H9 (cell line): ENCODE results near the gene DMRTA1. TPM values are rescaled to one million over a fixed set of nuclear protein-coding genes. Genes with fewer than 3 reads are reported as not detected.
"Not testable (repeated sequence)": the region's sequence is repeated elsewhere in the genome, so short reads cannot be mapped to it uniquely, and the experiment has no call there.

Experiments used
- DNase-seq: peaks from one replicate; pipeline ENCODE4 v3.0.0-alpha.2; 2017
- H2AFZ ChIP-seq: one replicate; pipeline ENCODE4 v1.6.1; 2013; ENCODE audit warnings: mild to moderate bottlenecking, low read length, control low read depth, moderate library complexity
- H2AK5ac ChIP-seq: 2 replicates; pipeline ENCODE4 v1.6.1; 2013; ENCODE audit warnings: low read length, control low read depth, mixed read lengths; ENCODE audit not compliant: insufficient read length
- H2BK120ac ChIP-seq: one replicate; pipeline ENCODE4 v1.6.1; 2013; ENCODE audit warnings: low read depth, mild to moderate bottlenecking, low read length, control low read depth, inconsistent platforms; ENCODE audit not compliant: poor library complexity, severe bottlenecking
- H2BK12ac ChIP-seq: 2 replicates; pipeline ENCODE4 v1.6.1; 2013; ENCODE audit warnings: low read length, control low read depth, mixed read lengths, low read depth; ENCODE audit not compliant: insufficient read length
- H2BK15ac ChIP-seq: 2 replicates; pipeline ENCODE4 v1.6.1; 2013; ENCODE audit warnings: low read depth, low read length, control low read depth
- H2BK20ac ChIP-seq: one replicate; pipeline ENCODE4 v1.6.1; 2013; ENCODE audit warnings: low read depth, mild to moderate bottlenecking, low read length, control low read depth, inconsistent platforms; ENCODE audit not compliant: poor library complexity, severe bottlenecking
- H2BK5ac ChIP-seq: 2 replicates; pipeline ENCODE4 v1.6.1; 2013; ENCODE audit warnings: low read length, control low read depth, mixed read lengths; ENCODE audit not compliant: insufficient read length
- H3K14ac ChIP-seq: 2 replicates; pipeline ENCODE4 v1.6.1; 2013; ENCODE audit warnings: low read length, control low read depth; ENCODE audit not compliant: insufficient read depth
- H3K18ac ChIP-seq: 2 replicates; pipeline ENCODE4 v1.6.1; 2013; ENCODE audit warnings: low read depth, mild to moderate bottlenecking, mixed read lengths, low read length, control low read depth; ENCODE audit not compliant: insufficient read length
- H3K23ac ChIP-seq: 2 replicates; pipeline ENCODE4 v1.6.1; 2013; ENCODE audit warnings: low read length, control low read depth, mixed read lengths, low read depth; ENCODE audit not compliant: insufficient read length
- H3K23me2 ChIP-seq: 2 replicates; pipeline ENCODE4 v1.6.1; 2013; ENCODE audit warnings: low read depth, mild to moderate bottlenecking, mixed read lengths, low read length, control low read depth; ENCODE audit not compliant: insufficient read length, poor library complexity, severe bottlenecking
- H3K27ac ChIP-seq: 2 replicates; pipeline ENCODE4 v1.5.1; 2013; ENCODE audit warnings: low read length, control low read depth, mixed read lengths, low read depth; ENCODE audit not compliant: insufficient read length
- H3K27me3 ChIP-seq: 2 replicates; pipeline ENCODE4 v1.6.1; 2013; ENCODE audit warnings: low read length, control low read depth, inconsistent platforms; ENCODE audit not compliant: insufficient read depth
- H3K4ac ChIP-seq: 2 replicates; pipeline ENCODE4 v1.6.1; 2013; ENCODE audit warnings: low read depth, mild to moderate bottlenecking, control low read depth, inconsistent platforms, low read length, moderate library complexity
- H3K4me1 ChIP-seq: 2 replicates; pipeline ENCODE4 v1.6.1; 2013; ENCODE audit warnings: low read length, control low read depth, inconsistent platforms; ENCODE audit not compliant: insufficient read depth
- H3K4me2 ChIP-seq: 2 replicates; pipeline ENCODE4 v1.6.1; 2013; ENCODE audit warnings: low read length, control low read depth, mixed read lengths; ENCODE audit not compliant: insufficient read length, insufficient read depth
- H3K56ac ChIP-seq: 2 replicates; pipeline ENCODE4 v1.6.1; 2013; ENCODE audit warnings: low read depth, mild to moderate bottlenecking, mixed read lengths, low read length, control low read depth; ENCODE audit not compliant: insufficient read length
- H3K79me1 ChIP-seq: 2 replicates; pipeline ENCODE4 v1.6.1; 2013; ENCODE audit warnings: low read depth, mild to moderate bottlenecking, moderate library complexity, low read length, control low read depth, inconsistent platforms; ENCODE audit not compliant: insufficient read depth, poor library complexity, severe bottlenecking
- H3K79me2 ChIP-seq: 2 replicates; pipeline ENCODE4 v1.6.1; 2013; ENCODE audit warnings: low read length, control low read depth, inconsistent platforms; ENCODE audit not compliant: insufficient read depth
- H3K9ac ChIP-seq: 2 replicates; pipeline ENCODE4 v1.6.1; 2013; ENCODE audit warnings: low read length, control low read depth, mixed read lengths; ENCODE audit not compliant: insufficient read length; ENCODE audit errors: extremely low read depth
- H3K9me3 ChIP-seq: one replicate; pipeline ENCODE4 v1.6.1; 2013; ENCODE audit warnings: low read depth, low read length, inconsistent platforms; ENCODE audit not compliant: control insufficient read depth
- H3T11ph ChIP-seq: one replicate; pipeline ENCODE4 v1.6.1; 2013; ENCODE audit warnings: mild to moderate bottlenecking, low read length, control low read depth, inconsistent platforms
- H4K20me1 ChIP-seq: one replicate; pipeline ENCODE4 v1.6.1; 2013; ENCODE audit not compliant: control insufficient read depth, insufficient read length, insufficient read depth
- H4K5ac ChIP-seq: 2 replicates; pipeline ENCODE4 v1.6.1; 2013; ENCODE audit warnings: low read depth, mild to moderate bottlenecking, mixed read lengths, low read length, control low read depth; ENCODE audit not compliant: insufficient read length
- H4K8ac ChIP-seq: replicated peaks from 2 replicates; pipeline ENCODE4 v1.6.1; 2013; ENCODE audit warnings: low read length, control low read depth, mixed read lengths, low read depth; ENCODE audit not compliant: insufficient read length
- H4K91ac ChIP-seq: 2 replicates; pipeline ENCODE4 v1.6.1; 2013; ENCODE audit warnings: low read depth, mild to moderate bottlenecking, moderate library complexity, mixed read lengths, low read length, control low read depth; ENCODE audit not compliant: insufficient read length
- H3K27ac Mint-ChIP-seq, 3 experiments: 2 replicates in 2 of 3; 3 replicates in 1 of 3; pipeline ENCODE4 v1.8.0; 2020 to 2021; ENCODE audit warnings: mixed read lengths in 3 of 3, mild to moderate bottlenecking in 1 of 3, moderate library complexity in 1 of 3
- H3K27me3 Mint-ChIP-seq: 2 replicates; pipeline ENCODE4 v1.8.0; 2021; ENCODE audit warnings: low read depth, mild to moderate bottlenecking, moderate library complexity, mixed read lengths
- H3K36me3 Mint-ChIP-seq, 3 experiments: 2 replicates in 2 of 3; 3 replicates in 1 of 3; pipeline ENCODE4 v1.8.0; 2020 to 2021; ENCODE audit warnings: low read depth in 3 of 3, mixed read lengths in 3 of 3; ENCODE audit not compliant: insufficient read depth in 1 of 3
- H3K4me1 Mint-ChIP-seq, 2 experiments: 2 replicates each; pipeline ENCODE4 v1.8.0; 2020; ENCODE audit warnings: mixed read lengths in 2 of 2
- H3K4me3 Mint-ChIP-seq, 2 experiments: 2 replicates in 1 of 2; 3 replicates in 1 of 2; pipeline ENCODE4 v1.8.0; 2020 to 2021; ENCODE audit warnings: mild to moderate bottlenecking in 2 of 2, mixed read lengths in 2 of 2, moderate library complexity in 1 of 2
- H3K9me3 Mint-ChIP-seq, 2 experiments: 2 replicates in 1 of 2; 3 replicates in 1 of 2; pipeline ENCODE4 v1.8.0; 2020; ENCODE audit warnings: mild to moderate bottlenecking in 2 of 2, mixed read lengths in 2 of 2, moderate library complexity in 1 of 2
- CTCF ChIP-seq: fragments of 200-600 bp; sonication (generic); conservative IDR thresholded peaks from 3 replicates; pipeline ENCODE4 v1.8.0; 2021; ENCODE audit warnings: antibody characterized with exemption, mild to moderate bottlenecking
- WGBS: extraction: QIAGEN DNeasy Blood & Tissue Kit; methylation state at CpG from one replicate; pipeline ENCODE4 v1.1.7; 2013; ENCODE audit warnings: missing lambda C conversion rate, low lambda C conversion rate, mixed read lengths; ENCODE audit not compliant: insufficient read length; ENCODE audit errors: extremely low coverage; 5-methylcytosine and 5-hydroxymethylcytosine counted together
- total RNA-seq: library from RNA; stranded (reverse); gene quantifications from 2 replicates; pipeline ENCODE4 v1.2.1, GENCODE V29; 2021

The DMRTA1 gene
- total RNA-seq, 1 experiment from 2014 or later: 2.8 TPM

- H3K4me1 ChIP-seq: peaks cover 4% of the 10 kb centered on the region; the same call in 1 of the 2 replicates
- H3K79me2 ChIP-seq: no peaks in the 10 kb centered on the region
- DNase-seq: no peak
- H3K36me3 Mint-ChIP-seq: peaks cover 0 to 9% (median 8%) of the 10 kb centered on the region in 3 experiments; a peak in 6 of 7 replicates
- H3K4ac ChIP-seq: no peak overlapping the region
- TF ChIP-seq CTCF: no peak
- no peaks in the 10 kb centered on the region for H3K27me3 ChIP-seq
- H3K27ac ChIP-seq: no peak overlapping the region
- no peaks in the 10 kb centered on the region for H3K79me1 ChIP-seq
- peak overlapping the region; percentile 24 for H3K4me2 ChIP-seq
- no peaks in the 10 kb centered on the region for H3K9me3 ChIP-seq
- no peak overlapping the region for H2BK5ac ChIP-seq
- no peak overlapping the region for H4K5ac ChIP-seq
- H3K27me3 Mint-ChIP-seq: peaks cover 2% of the 10 kb centered on the region; the same call in 1 of the 2 replicates
- no peak overlapping the region for H3K9ac ChIP-seq
- peaks cover 30 to 33% of the 10 kb centered on the region in 2 experiments for H3K4me1 Mint-ChIP-seq
- H3K27ac Mint-ChIP-seq: peak overlapping the region in 1 of 3 experiments; percentile 53; a peak in 3 of 7 replicates
- no peak overlapping the region for H2AFZ ChIP-seq
- no peak overlapping the region for H3K23ac ChIP-seq
- no peak overlapping the region for H3K56ac ChIP-seq
- no peak overlapping the region for H2BK12ac ChIP-seq
- H3K14ac ChIP-seq: no peak overlapping the region
- H3K23me2 ChIP-seq: no peaks in the 10 kb centered on the region
- no peaks in the 10 kb centered on the region for H4K20me1 ChIP-seq
- H2BK15ac ChIP-seq: no peak overlapping the region
- no peak overlapping the region for H3K18ac ChIP-seq
- no peak overlapping the region for H3T11ph ChIP-seq
- no peak overlapping the region for H2BK120ac ChIP-seq
- no CpG with 5 or more reads among the region's 1 CpG for WGBS
- peaks cover 10 to 14% of the 10 kb centered on the region in 2 experiments; a peak in 4 of 5 replicates for H3K9me3 Mint-ChIP-seq
- no peak overlapping the region; a peak in 1 of 5 replicates for H3K4me3 Mint-ChIP-seq
- no peak overlapping the region for H4K91ac ChIP-seq
- no peak overlapping the region for H2BK20ac ChIP-seq
- H4K8ac ChIP-seq: no peak overlapping the region
- no peak overlapping the region for H2AK5ac ChIP-seq
Measured at GRCh38 chr9:22483528-22484070, 37.0 kb downstream of the DMRTA1 start.

- H4K91ac ChIP-seq, H2BK15ac ChIP-seq, H3K56ac ChIP-seq, H2BK20ac ChIP-seq, H3K14ac ChIP-seq, H3K36me3 Mint-ChIP-seq, H4K8ac ChIP-seq, H3K4me2 ChIP-seq, H2BK12ac ChIP-seq, H4K5ac ChIP-seq, H4K20me1 ChIP-seq, H3K4ac ChIP-seq, H3K9ac ChIP-seq, H3K4me1 ChIP-seq, DNase-seq, H2BK5ac ChIP-seq, H3K27ac Mint-ChIP-seq, H3K4me3 Mint-ChIP-seq, H3K9me3 ChIP-seq, H3K27me3 ChIP-seq, H3K27ac ChIP-seq, H2AFZ ChIP-seq, H3K27me3 Mint-ChIP-seq, H2BK120ac ChIP-seq, H3T11ph ChIP-seq, H3K9me3 Mint-ChIP-seq, H3K79me2 ChIP-seq, H3K79me1 ChIP-seq, H3K18ac ChIP-seq, H3K23me2 ChIP-seq, H2AK5ac ChIP-seq, H3K4me1 Mint-ChIP-seq, H3K23ac ChIP-seq: not testable (repeated sequence)
- WGBS: no CpG with 5 or more reads among the region's 4 CpGs
Measured at GRCh38 chr9:22496197-22496596, 49.6 kb downstream of the DMRTA1 start.
